Brain microvascular endothelial cell (primary cell): Measurements from ENCODE around the gene NEUROD2.
A peak's percentile ranks its signal among the peaks of the same experiment; 100 is the strongest.

ENCODE experiments used
- DNase-seq: peaks from one replicate; pipeline ENCODE4 v3.0.0-alpha.2; 2020
- H3K27ac ChIP-seq: fragments of 250-450 bp; sonication (Bioruptor Pico); 2 replicates; pipeline ENCODE4 v1.5.1; 2020; ENCODE audit warnings: mild to moderate bottlenecking, moderate library complexity
- H3K27me3 ChIP-seq: fragments of 250-450 bp; sonication (Bioruptor Pico); replicated peaks from 2 replicates; pipeline ENCODE4 v1.5.1; 2020; ENCODE audit warnings: mild to moderate bottlenecking
- H3K36me3 ChIP-seq: fragments of 250-450 bp; sonication (Bioruptor Pico); replicated peaks from 2 replicates; pipeline ENCODE4 v1.5.1; 2020; ENCODE audit warnings: mild to moderate bottlenecking
- H3K4me3 ChIP-seq: 2 replicates; pipeline ENCODE4 v1.5.1; 2011; ENCODE audit warnings: low read depth, mild to moderate bottlenecking, control low read depth, low read length, moderate library complexity
- in situ Hi-C: cut with HindIII; loops from 2 replicates; pipeline ENCODE4 v1.10.0; 2017; ENCODE audit warnings: low sequenced_read_pairs, low pct_ligation_motif_present
- TF ChIP-seq, protein P1 (sequence below): IDR thresholded peaks from 2 replicates; pipeline ENCODE4 v1.5.1; 2011; ENCODE audit warnings: low read depth, mild to moderate bottlenecking, moderate library complexity, low read length, control low read depth, inconsistent platforms; ENCODE audit errors: missing control alignments

The NEUROD2 gene

DNA sequence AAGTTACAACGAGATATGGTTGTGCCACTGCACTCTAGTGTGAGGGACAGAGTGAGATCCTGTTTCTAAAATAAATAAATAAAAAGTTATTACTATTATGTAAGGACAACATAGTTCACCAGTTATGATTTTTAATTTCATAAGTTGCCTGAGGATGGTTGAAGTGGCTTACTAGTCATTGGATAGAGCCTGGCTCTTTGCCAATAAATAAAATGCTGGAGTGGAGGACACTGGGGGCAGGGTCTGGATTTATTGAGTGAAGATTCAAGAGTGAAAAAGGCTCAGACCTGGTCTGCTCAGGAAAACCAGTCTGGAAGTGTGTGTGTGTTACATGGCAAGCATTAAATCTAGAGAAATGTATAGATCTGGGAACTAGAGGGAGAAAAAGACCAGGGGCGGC is 31.3 kb upstream of the NEUROD2 start:
- DNase-seq: no peak
- H3K27me3 ChIP-seq: no peaks in the 10 kb centered on the region
- H3K36me3 ChIP-seq: no peaks in the 10 kb centered on the region
- TF ChIP-seq, protein P1, sequence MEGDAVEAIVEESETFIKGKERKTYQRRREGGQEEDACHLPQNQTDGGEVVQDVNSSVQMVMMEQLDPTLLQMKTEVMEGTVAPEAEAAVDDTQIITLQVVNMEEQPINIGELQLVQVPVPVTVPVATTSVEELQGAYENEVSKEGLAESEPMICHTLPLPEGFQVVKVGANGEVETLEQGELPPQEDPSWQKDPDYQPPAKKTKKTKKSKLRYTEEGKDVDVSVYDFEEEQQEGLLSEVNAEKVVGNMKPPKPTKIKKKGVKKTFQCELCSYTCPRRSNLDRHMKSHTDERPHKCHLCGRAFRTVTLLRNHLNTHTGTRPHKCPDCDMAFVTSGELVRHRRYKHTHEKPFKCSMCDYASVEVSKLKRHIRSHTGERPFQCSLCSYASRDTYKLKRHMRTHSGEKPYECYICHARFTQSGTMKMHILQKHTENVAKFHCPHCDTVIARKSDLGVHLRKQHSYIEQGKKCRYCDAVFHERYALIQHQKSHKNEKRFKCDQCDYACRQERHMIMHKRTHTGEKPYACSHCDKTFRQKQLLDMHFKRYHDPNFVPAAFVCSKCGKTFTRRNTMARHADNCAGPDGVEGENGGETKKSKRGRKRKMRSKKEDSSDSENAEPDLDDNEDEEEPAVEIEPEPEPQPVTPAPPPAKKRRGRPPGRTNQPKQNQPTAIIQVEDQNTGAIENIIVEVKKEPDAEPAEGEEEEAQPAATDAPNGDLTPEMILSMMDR: no peak
- H3K4me3 ChIP-seq: no peak overlapping the region
- in situ Hi-C loops: no loop called here
- H3K27ac ChIP-seq: no peak overlapping the region

- H3K27ac ChIP-seq: no peak overlapping the region
- no peak for DNase-seq
- no peaks in the 10 kb centered on the region for H3K36me3 ChIP-seq
- in situ Hi-C loops: no loop called here
- TF ChIP-seq, protein P1: no peak
- no peaks in the 10 kb centered on the region for H3K27me3 ChIP-seq
- no peak overlapping the region for H3K4me3 ChIP-seq
These were observed 30.6 kb upstream of the NEUROD2 start for GRCh38 chr17:39638317-39638716.

DNA sequence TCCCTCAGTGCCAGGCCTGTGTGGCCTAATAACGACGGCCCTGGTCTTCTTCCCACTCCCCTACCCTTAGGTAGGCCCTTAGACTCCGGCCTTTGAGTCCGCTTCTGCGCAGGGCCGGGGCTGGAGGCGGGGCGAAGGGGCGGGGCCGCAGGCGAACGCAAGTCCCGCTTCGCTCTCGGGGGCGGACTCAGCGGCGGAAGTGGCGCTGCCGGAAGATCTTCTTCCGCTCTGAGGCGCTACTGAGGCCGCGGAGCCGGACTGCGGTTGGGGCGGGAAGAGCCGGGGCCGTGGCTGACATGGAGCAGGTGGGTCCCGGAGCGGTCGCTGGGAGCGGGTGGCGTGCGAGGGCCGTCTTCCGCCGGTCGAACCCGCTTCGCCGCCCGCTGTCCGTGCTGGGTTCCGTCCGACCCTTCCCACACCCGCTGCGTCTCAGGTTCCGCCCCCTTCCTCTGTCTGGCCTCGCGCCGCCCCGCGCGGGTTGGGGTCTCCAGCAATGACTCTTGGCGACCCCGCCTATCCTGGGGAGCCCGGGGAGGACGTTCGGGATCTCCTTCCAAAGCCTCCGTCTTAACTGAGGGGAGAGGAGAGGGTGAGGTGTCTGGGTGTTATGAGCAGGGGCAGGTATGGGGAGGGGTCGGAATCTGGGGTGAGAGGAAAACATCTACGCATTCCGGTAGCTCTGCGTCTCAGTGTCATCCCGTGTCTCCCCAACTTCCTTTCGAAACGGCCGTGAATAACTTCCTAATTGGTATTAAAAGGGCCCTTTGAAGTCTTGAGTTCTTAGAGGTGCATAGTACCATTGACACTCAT is 29.4 kb upstream of the NEUROD2 start, which contains the start of gene STARD3:
Gene STARD3, plus strand, starts transcription at position 218 of the 810 bp plus-strand sequence. CDS start 16,388 bp downstream, outside the sequence.
- Histone ChIP-seq H3K27me3 (peaks cover under 1% of the 10 kb centered on the region), H3K27ac (peak within 1 kb of the TSS; percentile 79), H3K4me3 (peak within 1 kb of the TSS; percentile 92), H3K36me3 (no peaks in the 10 kb centered on the region)
- peak; percentile 75 for DNase-seq
- TF ChIP-seq, protein P1: peak; percentile 2
- in situ Hi-C loops: no loop called here

DNA sequence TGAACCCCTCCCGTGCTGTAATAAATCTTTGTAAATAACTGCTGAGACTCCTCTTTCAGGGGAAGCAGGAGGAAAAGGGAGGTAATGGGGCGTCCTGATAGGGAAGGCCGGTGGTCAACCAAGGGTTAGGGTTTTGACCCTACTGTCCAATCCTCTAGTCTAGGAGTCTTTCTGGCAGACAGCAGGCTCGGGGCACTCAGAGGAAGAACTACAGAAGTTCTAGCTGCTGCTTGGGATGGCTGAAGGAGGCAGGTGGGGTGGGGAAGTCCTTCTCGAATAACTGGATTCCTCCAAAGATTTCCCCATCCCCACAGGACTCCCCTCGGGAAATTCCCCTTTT is 28.8 kb upstream of the NEUROD2 start:
- peak overlapping the region; percentile 79 for H3K27ac ChIP-seq
- no peaks in the 10 kb centered on the region for H3K36me3 ChIP-seq
- in situ Hi-C loops: no loop called here
- H3K27me3 ChIP-seq: peaks cover 6% of the 10 kb centered on the region
- TF ChIP-seq, protein P1: no peak
- no peak for DNase-seq
- peak overlapping the region; percentile 92 for H3K4me3 ChIP-seq

- TF ChIP-seq, protein P1: no peak
- in situ Hi-C loops: no loop called here
- Histone ChIP-seq H3K27me3 (peaks cover 14% of the 10 kb centered on the region), H3K36me3 (no peaks in the 10 kb centered on the region), H3K27ac (no peak overlapping the region), H3K4me3 (no peak overlapping the region)
- DNase-seq: no peak
These were observed 28.0 kb upstream of the NEUROD2 start for GRCh38 chr17:39635614-39636176.
